ENCODE data around the gene MUS81.

Gene MUS81

GRCh38 chr11:65870706-65871681 lies 10.8 kb downstream of the MUS81 start:
- TF ChIP-seq, protein P1, sequence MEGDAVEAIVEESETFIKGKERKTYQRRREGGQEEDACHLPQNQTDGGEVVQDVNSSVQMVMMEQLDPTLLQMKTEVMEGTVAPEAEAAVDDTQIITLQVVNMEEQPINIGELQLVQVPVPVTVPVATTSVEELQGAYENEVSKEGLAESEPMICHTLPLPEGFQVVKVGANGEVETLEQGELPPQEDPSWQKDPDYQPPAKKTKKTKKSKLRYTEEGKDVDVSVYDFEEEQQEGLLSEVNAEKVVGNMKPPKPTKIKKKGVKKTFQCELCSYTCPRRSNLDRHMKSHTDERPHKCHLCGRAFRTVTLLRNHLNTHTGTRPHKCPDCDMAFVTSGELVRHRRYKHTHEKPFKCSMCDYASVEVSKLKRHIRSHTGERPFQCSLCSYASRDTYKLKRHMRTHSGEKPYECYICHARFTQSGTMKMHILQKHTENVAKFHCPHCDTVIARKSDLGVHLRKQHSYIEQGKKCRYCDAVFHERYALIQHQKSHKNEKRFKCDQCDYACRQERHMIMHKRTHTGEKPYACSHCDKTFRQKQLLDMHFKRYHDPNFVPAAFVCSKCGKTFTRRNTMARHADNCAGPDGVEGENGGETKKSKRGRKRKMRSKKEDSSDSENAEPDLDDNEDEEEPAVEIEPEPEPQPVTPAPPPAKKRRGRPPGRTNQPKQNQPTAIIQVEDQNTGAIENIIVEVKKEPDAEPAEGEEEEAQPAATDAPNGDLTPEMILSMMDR (IDR thresholded peaks at IDR 0.05; ENCODE audit: low read depth, low read length) = no peak
- DNase-seq (ENCODE audit: low read depth in 2 of 2) = no peak
- H3K4me3 ChIP-seq (replicated peaks in 1 of 2; ENCODE audit: low read depth in 2 of 2, low read length in 2 of 2) = peak overlapping the region; percentile 61 to 65

DNA sequence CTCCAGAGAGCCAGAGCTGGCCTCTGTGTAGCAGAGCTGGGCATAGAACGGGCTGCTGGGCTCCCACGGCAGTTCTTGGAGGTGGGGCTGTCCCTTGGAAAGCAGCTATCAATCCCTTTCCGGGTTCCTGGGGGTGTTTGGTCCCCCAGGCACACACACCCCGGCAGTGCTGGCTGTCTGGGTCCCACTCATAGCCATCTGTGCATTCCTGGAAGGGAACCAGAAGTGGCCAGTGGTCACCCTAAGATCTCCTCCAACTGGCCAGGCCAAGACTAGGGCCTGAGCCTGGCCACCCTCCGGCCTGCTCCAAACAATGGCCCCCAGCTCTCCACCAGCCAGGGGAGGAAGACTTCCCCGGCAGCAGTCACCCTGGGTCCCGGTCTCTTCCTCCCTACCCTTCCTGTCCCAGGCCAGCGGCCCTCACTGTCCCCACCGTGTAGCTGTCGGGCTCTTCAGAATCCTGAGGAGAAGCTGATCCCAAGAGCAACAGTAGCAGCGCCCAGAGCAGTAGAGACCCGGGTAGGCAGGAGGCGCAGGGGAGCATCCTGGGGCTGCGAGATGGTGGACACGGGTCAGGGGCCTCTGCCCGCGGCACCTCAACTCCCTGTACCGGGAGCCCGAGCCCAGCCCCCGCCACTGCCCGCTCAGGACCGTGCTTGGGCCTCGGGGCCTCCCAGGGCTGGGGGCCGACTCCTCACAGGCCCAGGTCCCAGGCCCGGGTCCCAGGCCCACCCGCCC lies 11.7 kb downstream of the MUS81 start:
- H3K4me3 ChIP-seq (replicated peaks in 1 of 2; ENCODE audit: low read depth in 2 of 2, low read length in 2 of 2) = peak overlapping the region; percentile 61 to 65
- DNase-seq (ENCODE audit: low read depth in 2 of 2) = peak in 1 of 2 donors; percentile 51
- TF ChIP-seq, protein P1 (IDR thresholded peaks at IDR 0.05; ENCODE audit: low read depth, low read length) = peak; percentile 34

GRCh38 chr11:65872586-65873317 lies 12.5 kb downstream of the MUS81 start, which contains the start of gene EFEMP2:
TSS of gene EFEMP2 (minus strand) at chr11:65872800. CDS start at chr11:65872354, 446 bp downstream.
- TF ChIP-seq, protein P1 (IDR thresholded peaks at IDR 0.05; ENCODE audit: low read depth, low read length) = no peak
- peak within 1 kb of the TSS; percentile 61 to 65 for H3K4me3 ChIP-seq (replicated peaks in 1 of 2; ENCODE audit: low read depth in 2 of 2, low read length in 2 of 2)
- DNase-seq (ENCODE audit: low read depth in 2 of 2) = peak in 1 of 2 donors; percentile 65

DNA sequence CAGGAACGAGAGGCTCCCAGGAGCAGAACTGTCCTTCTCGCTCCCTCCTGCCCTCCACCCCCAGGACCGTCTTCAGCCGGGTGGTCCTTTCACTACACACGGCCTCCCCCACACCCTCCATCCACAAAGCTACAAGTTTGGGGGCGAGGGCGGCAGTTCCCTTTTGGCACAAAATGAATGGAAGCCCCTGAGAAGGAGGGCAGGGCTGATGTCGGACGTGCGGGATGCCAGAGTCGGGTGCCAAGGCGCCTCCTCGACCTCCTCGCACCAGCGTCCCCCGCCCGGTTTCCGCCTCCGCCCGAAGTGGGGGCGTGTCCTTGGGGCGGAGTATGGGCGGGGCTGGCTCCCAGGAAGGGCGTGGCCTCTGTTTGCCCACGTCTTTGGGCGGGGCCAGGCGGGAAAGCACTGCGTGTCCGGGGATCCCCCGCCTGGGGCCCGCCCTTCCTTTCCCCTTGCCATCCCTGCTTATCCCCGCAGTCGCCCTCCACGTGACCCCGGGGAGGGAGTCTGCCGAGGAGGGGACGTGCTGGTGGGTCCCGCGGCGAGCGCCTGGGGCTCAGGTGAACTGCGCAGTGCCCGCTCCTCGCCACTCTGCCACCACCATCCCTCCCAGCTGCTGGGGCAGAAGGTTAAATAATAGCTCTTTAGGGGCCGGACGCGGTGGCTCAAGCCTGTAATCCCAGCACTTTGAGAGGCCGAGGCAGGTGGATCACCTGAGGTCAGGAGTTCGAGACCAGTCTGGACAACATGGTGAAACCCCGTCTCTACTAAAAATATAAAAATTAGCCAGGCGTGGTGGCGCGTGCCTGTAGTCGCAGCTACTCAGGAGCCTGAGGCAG lies 13.3 kb downstream of the MUS81 start:
- DNase-seq (ENCODE audit: low read depth in 2 of 2) = peak; percentile 93 to 95
- TF ChIP-seq, protein P1 (IDR thresholded peaks at IDR 0.05; ENCODE audit: low read depth, low read length) = no peak

GRCh38 chr11:65879617-65880016 lies 19.4 kb downstream of the MUS81 start, which contains the start of gene CTSW:
TSS of gene CTSW (plus strand) at chr11:65879837. CDS start at chr11:65879855, 18 bp downstream.
- no peak within 1 kb of the TSS for H3K4me3 ChIP-seq (replicated peaks in 1 of 2; ENCODE audit: low read depth in 2 of 2, low read length in 2 of 2)
- TF ChIP-seq, protein P1 (IDR thresholded peaks at IDR 0.05; ENCODE audit: low read depth, low read length) = no peak
- no peak for DNase-seq (ENCODE audit: low read depth in 2 of 2)

More for the DNA sequence above, 13.3 kb downstream of the MUS81 start:
- H3K4me3 ChIP-seq (replicated peaks in 1 of 2; ENCODE audit: low read depth in 2 of 2, low read length in 2 of 2) = peak overlapping the region; percentile 59 to 65

Data from cardiac fibroblast (primary cell).